ENCODE measurements around the gene TPPP.

Gene TPPP

GRCh38 chr5:676699-677076 is 16.5 kb downstream of the TPPP start:
- no peak for DNase-seq

GRCh38 chr5:675871-676698 is 17.1 kb downstream of the TPPP start:
- DNase-seq: no peak

- DNase-seq: no peak
These were observed 17.9 kb downstream of the TPPP start for GRCh38 chr5:675111-675870.

GRCh38 chr5:674630-675011 is 18.5 kb downstream of the TPPP start:
- DNase-seq: no peak

- no peak for DNase-seq
These were observed 19.1 kb downstream of the TPPP start for GRCh38 chr5:673831-674629.

GRCh38 chr5:673161-673830 is 19.9 kb downstream of the TPPP start:
- no peak for DNase-seq

- peak; percentile 77 for DNase-seq
These were observed 20.6 kb downstream of the TPPP start for GRCh38 chr5:672329-673160.

- DNase-seq: peak; percentile 42
These were observed 21.5 kb downstream of the TPPP start for GRCh38 chr5:671459-672328.

GRCh38 chr5:670396-671270 is 22.5 kb downstream of the TPPP start:
- no peak for DNase-seq

- no peak for DNase-seq
These were observed 23.2 kb downstream of the TPPP start for GRCh38 chr5:669842-670395.

GRCh38 chr5:669111-669841 is 23.9 kb downstream of the TPPP start:
- DNase-seq: peak; percentile 14

- DNase-seq: no peak
These were observed 24.7 kb downstream of the TPPP start for GRCh38 chr5:668283-668995.

GRCh38 chr5:666816-667498 is 26.2 kb downstream of the TPPP start:
- no peak for DNase-seq

GRCh38 chr5:665956-666711 is 27.0 kb downstream of the TPPP start:
- DNase-seq: no peak

- DNase-seq: no peak
These were observed 27.6 kb downstream of the TPPP start for GRCh38 chr5:665541-665955.

GRCh38 chr5:664994-665360 is 28.2 kb downstream of the TPPP start:
- DNase-seq: no peak
